LNCaP clone FGC (cell line): ENCODE results near the gene CCDC136.
A peak's percentile ranks its signal among the peaks of the same experiment; 100 is the strongest.

ENCODE experiments used
- DNase-seq: peaks from one replicate; pipeline ENCODE4 v3.0.0-alpha.2; 2011; ENCODE audit warnings: low read depth
- H3K4me3 ChIP-seq: 2 replicates; pipeline ENCODE4 v1.5.1; 2011; ENCODE audit warnings: mild to moderate bottlenecking, low read depth, low read length, control low read depth
- CTCF ChIP-seq: IDR thresholded peaks from 2 replicates; pipeline ENCODE4 v1.5.1; 2012; ENCODE audit warnings: mild to moderate bottlenecking; ENCODE audit not compliant: control insufficient read depth, insufficient read depth; ENCODE audit errors: extremely low read depth

Gene CCDC136

DNA sequence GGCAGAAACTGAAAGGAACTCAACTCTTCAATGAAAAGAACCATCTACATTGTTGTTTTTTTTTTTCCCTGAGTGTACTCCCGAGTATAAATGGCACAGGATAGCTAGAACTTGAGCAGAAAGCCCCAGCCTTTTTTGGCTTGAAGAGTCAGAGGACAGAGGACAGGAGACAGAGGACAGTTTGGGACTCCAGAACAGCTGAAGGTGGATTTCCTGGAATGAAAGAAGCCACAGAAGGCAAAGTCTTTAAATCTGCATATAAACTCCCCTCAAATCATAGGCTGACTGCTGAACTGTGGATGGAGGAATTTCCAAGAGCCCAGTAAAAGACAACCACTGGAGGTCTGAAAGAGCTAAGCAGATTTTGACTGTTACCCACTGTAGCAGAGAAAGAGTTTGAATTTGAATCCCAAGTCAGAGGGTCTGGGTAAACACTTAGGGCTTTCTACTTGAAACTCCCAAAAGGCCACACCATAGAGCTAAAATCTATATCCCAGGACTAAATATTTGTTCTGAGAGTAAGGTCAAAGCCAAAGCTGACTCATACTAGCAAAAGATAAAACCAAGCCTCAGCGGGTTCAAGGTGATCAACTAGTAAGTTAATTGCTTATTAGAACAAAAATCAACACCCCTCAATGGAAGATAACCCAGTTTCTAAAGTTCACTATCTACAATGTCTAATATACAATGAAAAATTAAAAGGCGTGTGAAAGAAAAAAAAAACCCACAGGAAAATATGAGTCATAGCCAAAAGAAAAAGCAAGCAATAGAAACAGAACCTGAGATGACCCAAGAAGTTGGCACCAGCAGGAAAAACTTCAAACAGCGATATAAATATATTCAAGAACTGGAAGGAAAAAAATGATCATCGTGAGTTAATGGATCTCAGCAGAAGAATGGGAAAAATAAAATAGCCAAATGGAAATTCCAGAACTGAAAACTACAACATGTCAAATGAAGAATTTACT is 14.3 kb upstream of the CCDC136 start:
- no peak for DNase-seq

GRCh38 chr7:128778946-128779345 is 12.8 kb upstream of the CCDC136 start:
- H3K4me3 ChIP-seq, result no peak overlapping the region
- no peak for TF ChIP-seq CTCF
- DNase-seq, result no peak

More for the DNA sequence above, 14.3 kb upstream of the CCDC136 start:
- no peak overlapping the region for H3K4me3 ChIP-seq
- no peak for TF ChIP-seq CTCF

DNA sequence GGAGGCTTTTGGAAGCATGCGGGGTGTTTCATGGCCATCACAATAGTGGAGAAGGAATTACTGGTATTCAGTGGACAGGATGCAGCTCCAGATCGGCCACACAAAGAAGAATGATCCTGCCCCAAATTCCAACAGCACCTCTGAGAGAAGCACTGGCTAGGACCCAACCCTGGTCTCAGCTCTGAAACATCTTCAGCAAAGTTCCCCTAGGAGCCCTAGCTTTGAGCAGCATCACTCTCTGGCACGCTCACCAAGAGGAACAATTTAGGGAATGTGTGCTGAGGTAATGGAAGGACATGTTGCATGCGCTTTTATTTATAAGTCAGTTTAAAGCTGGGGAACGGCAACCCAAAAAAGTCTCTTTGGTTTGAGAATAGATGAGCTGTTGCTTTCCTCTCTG is 10.6 kb upstream of the CCDC136 start:
- TF ChIP-seq CTCF, result no peak
- no peak for DNase-seq
- H3K4me3 ChIP-seq, result no peak overlapping the region

DNA sequence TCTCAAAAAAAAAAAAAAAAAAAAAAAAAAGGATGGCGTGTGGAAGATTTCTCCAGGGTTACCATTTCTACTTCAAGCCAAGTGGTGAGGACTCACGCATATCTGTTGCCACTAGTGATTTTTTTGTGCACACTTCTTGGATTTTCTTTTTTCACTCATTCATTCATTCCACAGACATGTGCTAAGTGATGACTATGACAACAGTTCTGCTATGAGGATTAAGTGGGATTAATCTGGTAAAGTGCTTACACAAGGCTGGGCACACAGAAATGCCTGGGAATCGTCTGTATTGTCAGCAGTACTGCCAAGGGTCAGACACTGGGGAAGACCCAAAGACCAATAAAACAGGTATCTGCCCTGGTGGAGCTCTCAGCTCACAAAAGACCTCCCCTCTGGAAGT is 9.9 kb upstream of the CCDC136 start:
- no peak overlapping the region for H3K4me3 ChIP-seq
- TF ChIP-seq CTCF, result no peak
- no peak for DNase-seq

GRCh38 chr7:128783143-128783861 is 8.5 kb upstream of the CCDC136 start:
- no peak for TF ChIP-seq CTCF
- H3K4me3 ChIP-seq, result no peak overlapping the region
- DNase-seq, result no peak

- peak; percentile 80 for DNase-seq
- H3K4me3 ChIP-seq, result no peak overlapping the region
- TF ChIP-seq CTCF, result no peak
Measured at GRCh38 chr7:128785738-128786137, 6.0 kb upstream of the CCDC136 start.
